Measurements from ENCODE around the gene ADAM8. TPM values are rescaled to one million over a fixed set of nuclear protein-coding genes. Genes with fewer than 3 reads are reported as not detected.

ADAM8 gene
- total RNA-seq, 1 donor, result 0.36 TPM

- H3K4me3 ChIP-seq (ENCODE audit: low read depth, low read length), result no peak overlapping the region
- no peak for DNase-seq (ENCODE audit: low read depth)
- no peak for TF ChIP-seq CTCF (IDR thresholded peaks at IDR 0.05; ENCODE audit: insufficient read depth, low read length)
Measured at GRCh38 chr10:133299738-133300137, 23.1 kb upstream of the ADAM8 start.

- no peak overlapping the region for H3K4me3 ChIP-seq (ENCODE audit: low read depth, low read length)
- no peak for TF ChIP-seq CTCF (IDR thresholded peaks at IDR 0.05; ENCODE audit: insufficient read depth, low read length)
- no peak for DNase-seq (ENCODE audit: low read depth)
Measured at GRCh38 chr10:133299224-133299623, 22.6 kb upstream of the ADAM8 start.

DNA sequence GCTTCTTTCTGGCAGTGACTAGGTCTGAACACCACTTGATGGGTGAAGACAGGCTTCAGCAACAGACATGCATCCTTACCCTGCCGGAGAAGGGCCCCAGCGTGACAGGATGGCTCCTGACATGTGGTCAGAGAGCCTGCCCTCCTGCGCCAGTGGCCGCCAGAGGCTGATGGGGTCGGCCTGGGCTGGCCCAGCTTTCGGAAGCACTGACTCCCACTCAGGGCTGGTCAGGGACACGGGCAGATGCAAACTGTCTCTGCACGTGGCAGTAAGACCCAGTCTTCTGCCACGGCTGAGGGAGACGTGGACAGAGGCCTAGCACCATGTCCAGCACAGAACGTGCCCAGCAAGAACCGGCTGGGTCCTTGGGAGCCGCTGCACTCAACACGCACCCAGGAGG lies 21.8 kb upstream of the ADAM8 start:
- TF ChIP-seq CTCF (IDR thresholded peaks at IDR 0.05; ENCODE audit: insufficient read depth, low read length), result no peak
- no peak for DNase-seq (ENCODE audit: low read depth)

DNA sequence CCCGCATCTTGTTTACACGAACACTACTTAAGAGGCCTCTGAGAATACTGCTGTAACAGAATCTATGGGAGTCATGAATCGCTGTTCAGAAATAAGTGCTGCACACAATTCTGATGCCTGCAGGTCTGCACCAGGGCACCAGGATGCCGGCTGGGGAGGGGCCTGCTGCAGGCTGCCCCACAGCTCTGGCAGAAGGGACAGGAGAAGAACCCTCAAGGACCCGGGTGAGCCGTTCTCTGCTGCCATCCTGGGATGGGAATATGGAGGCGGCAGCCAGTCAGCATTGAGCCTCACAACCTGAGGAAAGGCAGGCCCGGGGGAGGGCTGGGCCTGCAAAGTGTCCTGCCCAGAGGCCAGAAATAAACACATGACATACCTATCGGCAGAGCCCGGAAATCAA lies 20.8 kb upstream of the ADAM8 start:
- no peak for DNase-seq (ENCODE audit: low read depth)
- no peak for TF ChIP-seq CTCF (IDR thresholded peaks at IDR 0.05; ENCODE audit: insufficient read depth, low read length)
- no peak overlapping the region for H3K4me3 ChIP-seq (ENCODE audit: low read depth, low read length)

More for the DNA sequence above, 21.8 kb upstream of the ADAM8 start:
- no peak overlapping the region for H3K4me3 ChIP-seq (ENCODE audit: low read depth, low read length)

DNA sequence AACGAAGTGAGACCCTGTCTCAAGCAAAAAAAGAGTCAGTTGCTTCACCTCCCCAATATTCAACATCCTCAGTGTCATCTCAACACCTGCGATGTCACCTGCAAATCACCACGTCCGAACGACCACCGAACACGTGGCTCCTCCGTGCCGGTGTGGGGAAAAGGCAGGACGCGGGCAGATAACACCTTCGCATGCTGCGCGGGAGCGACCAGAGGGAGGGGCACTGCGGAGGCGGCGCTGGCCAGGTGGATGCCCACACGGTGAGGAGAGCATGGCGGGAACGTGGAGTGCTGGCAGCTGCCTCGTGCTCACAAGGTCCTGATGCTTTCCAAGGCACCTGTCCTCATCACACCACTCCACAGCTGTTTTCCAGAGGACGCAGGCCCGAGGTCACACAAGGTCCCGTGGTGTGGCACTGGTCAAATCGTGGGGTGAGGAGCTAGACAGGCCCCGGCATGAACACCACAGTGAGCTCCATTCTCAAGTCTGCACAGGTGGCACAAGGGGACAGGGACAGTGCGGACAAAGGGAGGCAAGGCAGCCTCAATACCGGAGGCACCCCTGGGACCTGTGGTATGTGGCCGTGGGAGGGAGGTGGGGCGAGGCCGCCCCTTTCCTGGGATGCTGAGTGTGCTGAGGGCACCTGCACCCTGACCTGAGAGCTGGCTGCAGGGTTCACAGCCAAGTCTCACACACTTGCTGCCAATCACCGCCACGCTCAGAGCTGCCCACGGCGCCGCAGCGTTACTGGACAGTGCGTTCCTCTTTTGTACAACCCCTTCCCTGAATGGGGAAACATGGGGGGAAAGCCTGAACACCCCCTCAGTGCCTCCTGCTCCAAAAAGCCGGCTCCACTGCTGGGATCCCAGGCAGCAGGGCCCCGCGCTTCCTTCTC lies 19.0 kb upstream of the ADAM8 start:
- TF ChIP-seq CTCF (IDR thresholded peaks at IDR 0.05; ENCODE audit: insufficient read depth, low read length), result no peak
- no peak overlapping the region for H3K4me3 ChIP-seq (ENCODE audit: low read depth, low read length)
- no peak for DNase-seq (ENCODE audit: low read depth)

DNA sequence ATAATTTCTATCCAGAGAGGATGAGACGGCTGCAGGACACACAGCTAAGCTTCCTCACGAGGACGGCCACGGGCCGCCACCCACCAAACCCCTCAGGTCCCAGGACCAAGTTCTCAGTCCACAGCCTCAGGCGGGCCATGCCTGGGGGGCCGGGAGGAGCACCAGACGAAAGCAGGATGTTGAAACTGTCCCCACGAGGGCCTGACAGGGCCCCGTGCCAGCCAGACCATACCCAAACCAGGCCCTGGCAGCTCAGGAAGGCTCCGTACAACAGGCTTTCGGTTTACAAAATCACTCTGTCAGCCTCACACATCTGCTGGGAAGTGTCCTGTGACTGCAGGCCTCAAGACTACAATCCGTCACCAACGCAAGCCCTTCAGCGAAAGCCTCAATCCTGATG lies 17.5 kb upstream of the ADAM8 start:
- no peak for TF ChIP-seq CTCF (IDR thresholded peaks at IDR 0.05; ENCODE audit: insufficient read depth, low read length)
- DNase-seq (ENCODE audit: low read depth), result no peak
- no peak overlapping the region for H3K4me3 ChIP-seq (ENCODE audit: low read depth, low read length)

DNA sequence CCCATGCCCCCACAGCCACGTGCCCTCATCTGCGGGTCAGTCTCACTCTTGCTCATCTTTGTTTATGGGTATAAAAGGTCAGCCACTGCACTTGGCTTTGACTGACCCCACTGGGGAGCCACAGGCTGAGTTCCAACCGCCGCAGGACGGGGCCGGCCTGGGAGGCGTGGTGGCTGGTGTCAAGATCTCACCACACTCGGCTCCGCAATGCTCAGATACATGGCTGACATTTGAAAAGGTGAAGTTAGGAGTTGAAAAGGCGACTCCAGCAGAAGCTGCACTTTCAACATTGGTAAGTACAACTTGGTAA lies 17.1 kb upstream of the ADAM8 start:
- TF ChIP-seq CTCF (IDR thresholded peaks at IDR 0.05; ENCODE audit: insufficient read depth, low read length), result no peak
- H3K4me3 ChIP-seq (ENCODE audit: low read depth, low read length), result no peak overlapping the region
- DNase-seq (ENCODE audit: low read depth), result no peak

Data from fibroblast of the aortic adventitia (primary cell).